K562 (cell line): Measurements from ENCODE around the gene ARL13B. TPM values are rescaled to one million over a fixed set of nuclear protein-coding genes. Genes with fewer than 3 reads are reported as not detected.
A peak's percentile ranks its signal among the peaks of the same experiment; 100 is the strongest.

Experiments
- CC2D1A ChIP-seq: fragments of 450-650 bp; IDR thresholded peaks from 2 replicates; pipeline ENCODE4 v1.6.1; 2017; ENCODE audit warnings: mild to moderate bottlenecking
- EP400 ChIP-seq: fragments of 450-650 bp; IDR thresholded peaks from 2 replicates; pipeline ENCODE4 v1.6.1; 2017; ENCODE audit warnings: antibody characterized with exemption, mild to moderate bottlenecking, moderate library complexity
- ETV1 ChIP-seq: fragments of 450-650 bp; conservative IDR thresholded peaks from 2 replicates; pipeline ENCODE4 v1.6.1; 2016; ENCODE audit warnings: missing genetic modification characterization, control low read depth, low read depth, missing compliant biosample characterization
- FOXJ3 ChIP-seq: sonication (generic); formaldehyde crosslinking; IDR thresholded peaks from 2 replicates; pipeline ENCODE4 v1.4.0; 2020; ENCODE audit warnings: mild to moderate bottlenecking, missing genetic modification reagents
- HNRNPLL ChIP-seq: fragments of 200-400 bp; formaldehyde crosslinking; IDR thresholded peaks from 2 replicates; pipeline ENCODE4 v1.6.1; 2017; ENCODE audit warnings: low read length, low read depth, mild to moderate bottlenecking; ENCODE audit not compliant: poor library complexity, severe bottlenecking
- HSF4 ChIP-seq: fragments of 250-450 bp; sonication (Bioruptor Pico); IDR thresholded peaks from 2 replicates; pipeline ENCODE4 v2.1.2; 2022; ENCODE audit warnings: mild to moderate bottlenecking, moderate library complexity, borderline replicate concordance
- JUN ChIP-seq, 2 experiments: sonication (generic) in 1 of 2; formaldehyde crosslinking in 1 of 2; IDR thresholded peaks; 2 replicates each; pipeline versions ENCODE4 v1.6.1 to v1.8.0; 2012 to 2022; ENCODE audit warnings: borderline replicate concordance in 2 of 2, mild to moderate bottlenecking in 2 of 2, improper control_type of control experiment in 1 of 2, low read depth in 1 of 2, low read length in 1 of 2, missing genetic modification reagents in 1 of 2
- LCOR ChIP-seq: sonication (generic); formaldehyde crosslinking; IDR thresholded peaks from 2 replicates; pipeline ENCODE4 v1.8.0; 2022; ENCODE audit warnings: mild to moderate bottlenecking, missing genetic modification reagents
- NFE2 ChIP-seq: IDR thresholded peaks from 2 replicates; pipeline ENCODE4 v1.6.1; 2014; ENCODE audit warnings: antibody characterized with exemption, low read depth
- PHB2 ChIP-seq: fragments of 450-650 bp; IDR thresholded peaks from 2 replicates; pipeline ENCODE4 v1.6.1; 2017; ENCODE audit warnings: low read depth
- PHF20 ChIP-seq: fragments of 450-650 bp; IDR thresholded peaks from 2 replicates; pipeline ENCODE4 v1.6.1; 2018; ENCODE audit not compliant: partially characterized antibody
- SMARCA4 ChIP-seq: fragments of 450-650 bp; IDR thresholded peaks from 2 replicates; pipeline ENCODE4 v1.6.1; 2016
- SUPT5H ChIP-seq: fragments of 450-650 bp; IDR thresholded peaks from 2 replicates; pipeline ENCODE4 v1.6.1; 2016
- TAF7 ChIP-seq: fragments of 450-650 bp; IDR thresholded peaks from 2 replicates; pipeline ENCODE4 v1.6.1; 2016; ENCODE audit warnings: missing genetic modification characterization, missing compliant biosample characterization
- ZFX ChIP-seq: sonication (generic); formaldehyde crosslinking; IDR thresholded peaks from 2 replicates; pipeline ENCODE4 v1.8.0; 2022; ENCODE audit warnings: mild to moderate bottlenecking, missing genetic modification reagents, moderate library complexity
- ZNF431 ChIP-seq: sonication (generic); formaldehyde crosslinking; IDR thresholded peaks from 2 replicates; pipeline ENCODE4 v1.8.0; 2022; ENCODE audit warnings: mild to moderate bottlenecking, missing genetic modification reagents
- polyA plus RNA-seq, 8 experiments: library from polyadenylated mRNA; depleted of rRNA in 4 of 8; stranded (reverse) in 5 of 8; unstranded in 3 of 8; fragments of >200 nt; fragmentation: Nextera tagmentation in 2 of 8; fragmentation: Illumina TruSeq in 1 of 8; extraction: Ambion mirVana in 2 of 8; extraction: Trizol in 1 of 8; gene quantifications; 2 replicates each; pipeline versions ENCODE4 v1.2.1 to v1.2.3, GENCODE V29; 2011 to 2014; ENCODE audit warnings: inconsistent platforms in 1 of 8, missing spikeins in 1 of 8
- total RNA-seq, 7 experiments: library from RNA; depleted of rRNA in 6 of 7; stranded (reverse); fragments of >200 nt in 6 of 7; fragmentation: Illumina TruSeq in 2 of 7; extraction: Trizol in 2 of 7; gene quantifications; 2 replicates each; pipeline versions ENCODE4 v1.2.1 to v1.2.3, GENCODE V29; 2011 to 2021; ENCODE audit warnings: low replicate concordance in 1 of 7
- TF ChIP-seq, protein P1 (sequence below): fragments of 200-800 bp; sonication (Bioruptor generic); IDR thresholded peaks from 2 replicates; pipeline ENCODE4 v1.6.1; 2017; ENCODE audit warnings: missing genetic modification characterization, missing compliant biosample characterization
- TF ChIP-seq, protein P2 (sequence below): IDR thresholded peaks from 2 replicates; pipeline ENCODE4 v1.6.1; 2012; ENCODE audit warnings: low read depth, low read length, improper control_type of control experiment, borderline replicate concordance
- TF ChIP-seq, protein P3 (sequence below): sonication (generic); IDR thresholded peaks from 2 replicates; pipeline ENCODE4 v1.6.1; 2016

The ARL13B gene
- total and polyA plus RNA-seq, 9 of the 15 experiments (the other 6 are each of a cell fraction or from before 2014, with no cell fraction given), result 4.1 to 16.9 (median 12.2) TPM

DNA sequence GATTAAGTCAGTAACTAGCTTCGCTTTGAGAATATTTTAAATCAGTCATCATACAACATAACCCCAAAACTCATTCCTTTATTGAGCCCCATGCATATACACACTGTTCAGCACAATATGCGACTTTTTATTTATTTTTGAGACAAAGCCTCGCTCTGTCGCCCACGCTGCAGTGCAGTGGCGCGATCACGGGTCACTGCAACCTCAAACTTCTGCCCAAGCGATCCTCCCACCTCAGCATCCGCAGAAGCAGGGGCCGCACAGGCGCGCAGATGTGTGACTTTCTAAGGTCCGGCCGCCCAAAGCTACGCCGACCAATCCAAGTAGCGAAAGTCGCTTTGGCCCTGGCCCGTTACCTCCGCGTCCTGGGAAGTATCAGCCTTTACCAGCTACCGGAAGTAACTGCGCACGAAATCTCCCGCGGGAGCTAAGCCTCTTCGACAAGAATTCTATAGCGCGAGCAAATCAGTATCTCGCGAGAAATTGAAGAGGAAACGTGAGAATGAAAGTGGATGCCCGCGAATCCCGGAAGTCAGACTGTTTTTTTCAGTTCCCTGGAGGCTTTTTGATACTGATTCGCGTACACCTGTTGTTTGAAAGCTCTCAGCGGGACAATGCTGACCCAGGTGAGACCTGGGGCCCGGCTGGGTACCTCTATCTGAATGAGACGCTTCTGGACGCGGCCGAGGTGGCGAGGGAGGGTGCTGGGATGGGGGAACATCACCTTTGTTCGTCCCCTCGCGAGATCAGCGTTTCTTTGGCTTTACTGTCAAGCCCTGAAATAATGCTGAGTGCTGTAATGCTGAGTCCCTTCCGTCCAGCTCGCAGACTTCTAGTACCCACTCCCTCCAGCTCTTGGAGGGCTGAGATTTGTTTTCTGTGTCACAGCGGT is 82.8 kb downstream of the ARL13B start, which contains the start of the genes DHFR2 and NSUN3 (continued):
- TF ChIP-seq EP400, result peak; percentile 77
- peak; percentile 98 for TF ChIP-seq LCOR (CRISPR knock-in tag)
- no peak for TF ChIP-seq HSF4 (CRISPR knock-in tag)
- TF ChIP-seq, protein P1, sequence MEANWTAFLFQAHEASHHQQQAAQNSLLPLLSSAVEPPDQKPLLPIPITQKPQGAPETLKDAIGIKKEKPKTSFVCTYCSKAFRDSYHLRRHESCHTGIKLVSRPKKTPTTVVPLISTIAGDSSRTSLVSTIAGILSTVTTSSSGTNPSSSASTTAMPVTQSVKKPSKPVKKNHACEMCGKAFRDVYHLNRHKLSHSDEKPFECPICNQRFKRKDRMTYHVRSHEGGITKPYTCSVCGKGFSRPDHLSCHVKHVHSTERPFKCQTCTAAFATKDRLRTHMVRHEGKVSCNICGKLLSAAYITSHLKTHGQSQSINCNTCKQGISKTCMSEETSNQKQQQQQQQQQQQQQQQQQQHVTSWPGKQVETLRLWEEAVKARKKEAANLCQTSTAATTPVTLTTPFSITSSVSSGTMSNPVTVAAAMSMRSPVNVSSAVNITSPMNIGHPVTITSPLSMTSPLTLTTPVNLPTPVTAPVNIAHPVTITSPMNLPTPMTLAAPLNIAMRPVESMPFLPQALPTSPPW (CRISPR knock-in tag), result peak; percentile 63; the same call in 1 of the 2 replicates
- no peak for TF ChIP-seq PHB2
- TF ChIP-seq, protein P2, sequence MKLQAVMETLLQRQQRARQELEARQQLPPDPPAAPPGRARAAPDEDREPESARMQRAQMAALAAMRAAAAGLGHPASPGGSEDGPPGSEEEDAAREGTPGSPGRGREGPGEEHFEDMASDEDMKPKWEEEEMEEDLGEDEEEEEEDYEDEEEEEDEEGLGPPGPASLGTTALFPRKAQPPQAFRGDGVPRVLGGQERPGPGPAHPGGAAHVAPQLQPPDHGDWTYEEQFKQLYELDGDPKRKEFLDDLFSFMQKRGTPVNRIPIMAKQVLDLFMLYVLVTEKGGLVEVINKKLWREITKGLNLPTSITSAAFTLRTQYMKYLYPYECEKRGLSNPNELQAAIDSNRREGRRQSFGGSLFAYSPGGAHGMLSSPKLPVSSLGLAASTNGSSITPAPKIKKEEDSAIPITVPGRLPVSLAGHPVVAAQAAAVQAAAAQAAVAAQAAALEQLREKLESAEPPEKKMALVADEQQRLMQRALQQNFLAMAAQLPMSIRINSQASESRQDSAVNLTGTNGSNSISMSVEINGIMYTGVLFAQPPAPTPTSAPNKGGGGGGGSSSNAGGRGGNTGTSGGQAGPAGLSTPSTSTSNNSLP, result 0 out of 2 replicates have a peak, but pooled peaks have one; percentile 10
- peak; percentile 92 for TF ChIP-seq HNRNPLL
- TF ChIP-seq, protein P3, sequence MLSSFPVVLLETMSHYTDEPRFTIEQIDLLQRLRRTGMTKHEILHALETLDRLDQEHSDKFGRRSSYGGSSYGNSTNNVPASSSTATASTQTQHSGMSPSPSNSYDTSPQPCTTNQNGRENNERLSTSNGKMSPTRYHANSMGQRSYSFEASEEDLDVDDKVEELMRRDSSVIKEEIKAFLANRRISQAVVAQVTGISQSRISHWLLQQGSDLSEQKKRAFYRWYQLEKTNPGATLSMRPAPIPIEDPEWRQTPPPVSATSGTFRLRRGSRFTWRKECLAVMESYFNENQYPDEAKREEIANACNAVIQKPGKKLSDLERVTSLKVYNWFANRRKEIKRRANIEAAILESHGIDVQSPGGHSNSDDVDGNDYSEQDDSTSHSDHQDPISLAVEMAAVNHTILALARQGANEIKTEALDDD, result peak; percentile 33; the same call in 1 of the 2 replicates
- peak; percentile 44 for TF ChIP-seq SMARCA4
- no peak for TF ChIP-seq ZNF431 (CRISPR knock-in tag)
- peak; percentile 58 for TF ChIP-seq PHF20
- peak; percentile 31; the same call in 1 of the 2 replicates for TF ChIP-seq NFE2
- TF ChIP-seq TAF7 (tag), result peak; percentile 34; the same call in 1 of the 2 replicates
- 0 out of 2 replicates have a peak, but pooled peaks have one; percentile 39 for TF ChIP-seq CC2D1A
- TF ChIP-seq JUN (IDR thresholded peaks at IDR 0.05; ENCODE audit: borderline replicate concordance, low read depth, low read length), result no peak
- TF ChIP-seq JUN (CRISPR knock-in tag; IDR thresholded peaks at IDR 0.05; ENCODE audit: borderline replicate concordance), result no peak
- no peak for TF ChIP-seq FOXJ3 (CRISPR knock-in tag)
- peak; percentile 74 for TF ChIP-seq SUPT5H
- peak; percentile 84 for TF ChIP-seq ETV1 (tag)
- peak; percentile 73 for TF ChIP-seq ZFX (CRISPR knock-in tag)
